H1 (cell line): ENCODE data around the gene HMGCL. TPM values are rescaled to one million over a fixed set of nuclear protein-coding genes. Genes with fewer than 3 reads are reported as not detected.

Experiments
- ATF3 ChIP-seq: IDR thresholded peaks from 2 replicates; pipeline ENCODE4 v1.6.1; 2011; ENCODE audit warnings: low read depth, mild to moderate bottlenecking, low read length; ENCODE audit not compliant: insufficient read depth
- EGR1 ChIP-seq: IDR thresholded peaks from 2 replicates; pipeline ENCODE4 v1.6.1; 2011; ENCODE audit warnings: low read depth, low read length, borderline replicate concordance
- HDAC2 ChIP-seq, 2 experiments: fragments of 300-600 bp in 1 of 2; sonication (generic) in 1 of 2; IDR thresholded peaks; 2 replicates each; pipeline ENCODE4 v1.6.1; 2011 to 2012; ENCODE audit warnings: low read depth in 2 of 2, low read length in 2 of 2, mild to moderate bottlenecking in 2 of 2, moderate library complexity in 2 of 2, borderline replicate concordance in 1 of 2, inconsistent platforms in 1 of 2
- JUN ChIP-seq: IDR thresholded peaks from 2 replicates; pipeline ENCODE4 v1.6.1; 2011; ENCODE audit warnings: low read depth, mild to moderate bottlenecking, improper control_type of control experiment, low read length
- JUND ChIP-seq: IDR thresholded peaks from 2 replicates; pipeline ENCODE4 v1.6.1; 2011; ENCODE audit warnings: mild to moderate bottlenecking, improper control_type of control experiment, low read length
- KDM4A ChIP-seq: IDR thresholded peaks from one replicate; pipeline ENCODE4 v1.7.1; 2012; ENCODE audit warnings: low read depth, mild to moderate bottlenecking, moderate library complexity, low read length, inconsistent platforms; ENCODE audit not compliant: severe bottlenecking
- MAFK ChIP-seq: IDR thresholded peaks from 2 replicates; pipeline ENCODE4 v1.6.1; 2012; ENCODE audit warnings: low read depth, mild to moderate bottlenecking, improper control_type of control experiment, low read length
- MAX ChIP-seq: IDR thresholded peaks from 2 replicates; pipeline ENCODE4 v1.6.1; 2012; ENCODE audit warnings: inconsistent platforms
- POLR2A ChIP-seq, 2 experiments: IDR thresholded peaks; 1 replicate in 1 of 2; 2 replicates in 1 of 2; pipeline ENCODE4 v1.6.1; 2011; ENCODE audit warnings: low read depth in 2 of 2, low read length in 2 of 2, mild to moderate bottlenecking in 2 of 2; ENCODE audit errors: control extremely low read depth in 1 of 2
- POLR2AphosphoS5 ChIP-seq: IDR thresholded peaks from 2 replicates; pipeline ENCODE4 v1.6.1; 2011; ENCODE audit warnings: low read depth, low read length
- POU5F1 ChIP-seq: IDR thresholded peaks from 2 replicates; pipeline ENCODE4 v1.6.1; 2011; ENCODE audit warnings: low read depth, mild to moderate bottlenecking, low read length, moderate library complexity
- RAD21 ChIP-seq, 2 experiments: IDR thresholded peaks in 1 of 2; conservative IDR thresholded peaks in 1 of 2; 2 replicates each; pipeline ENCODE4 v1.6.1; 2011; ENCODE audit warnings: low read depth in 2 of 2, low read length in 2 of 2, improper control_type of control experiment in 1 of 2, inconsistent platforms in 1 of 2, mild to moderate bottlenecking in 1 of 2, moderate library complexity in 1 of 2
- RFX5 ChIP-seq: IDR thresholded peaks from 2 replicates; pipeline ENCODE4 v1.6.1; 2011; ENCODE audit warnings: low read depth, low read length, improper control_type of control experiment, borderline replicate concordance
- RXRA ChIP-seq: IDR thresholded peaks from 2 replicates; pipeline ENCODE4 v1.6.1; 2011; ENCODE audit warnings: low read depth, mild to moderate bottlenecking, low read length, moderate library complexity; ENCODE audit not compliant: insufficient read depth
- SIRT6 ChIP-seq: IDR thresholded peaks from one replicate; pipeline ENCODE4 v1.7.1; 2012; ENCODE audit warnings: low read length, inconsistent platforms
- SP1 ChIP-seq: IDR thresholded peaks from 2 replicates; pipeline ENCODE4 v1.6.1; 2011; ENCODE audit warnings: low read depth, low read length
- SRF ChIP-seq: IDR thresholded peaks from 2 replicates; pipeline ENCODE4 v1.6.1; 2011; ENCODE audit warnings: mild to moderate bottlenecking, low read depth, low read length, moderate library complexity
- TAF1 ChIP-seq: IDR thresholded peaks from 2 replicates; pipeline ENCODE4 v1.6.1; 2011; ENCODE audit warnings: mild to moderate bottlenecking, low read depth, low read length
- TAF7 ChIP-seq: optimal IDR thresholded peaks from 2 replicates; pipeline ENCODE3; 2011; ENCODE audit warnings: low read depth, mild to moderate bottlenecking, inconsistent platforms, low read length, moderate library complexity, borderline replicate concordance
- TEAD4 ChIP-seq: IDR thresholded peaks from 2 replicates; pipeline ENCODE4 v1.6.1; 2012; ENCODE audit warnings: low read depth, low read length, inconsistent platforms, mixed read lengths
- YY1 ChIP-seq: IDR thresholded peaks from 2 replicates; pipeline ENCODE4 v1.6.1; 2011; ENCODE audit warnings: low read depth, mild to moderate bottlenecking, low read length
- polyA plus RNA-seq, 7 experiments: library from polyadenylated mRNA; depleted of rRNA in 3 of 7; stranded (reverse) in 5 of 7; unstranded in 2 of 7; fragments of >200 nt in 5 of 7; fragments of 200-250 nt in 2 of 7; gene quantifications; 1 replicate in 5 of 7; 2 replicates in 1 of 7; 4 replicates in 1 of 7; pipeline versions ENCODE4 v1.2.1 to v1.2.3, GENCODE V29; 2011 to 2013; ENCODE audit warnings: missing spikeins in 2 of 7, mixed read lengths in 2 of 7
- total RNA-seq: library from RNA; stranded (reverse); fragmentation: NEBNext Ultra II Directional; extraction: Animal tissue kit (Norgen Biotek cat#: 25700); gene quantifications from 2 replicates; pipeline ENCODE4 v1.2.1, GENCODE V29; 2021

HMGCL gene
- total and polyA plus RNA-seq, 2 of the 8 experiments (the other 6 are each of a cell fraction or from before 2014, with no cell fraction given) = 13.7 to 19.5 TPM

- TF ChIP-seq RXRA (no peak), POLR2A (IDR thresholded peaks at IDR 0.05; ENCODE audit: control extremely low read depth in 1 of 2, low read depth in 2 of 2, low read length in 2 of 2) (peak in 1 of 2 experiments; percentile 79; a peak in 2 of 3 replicates), HDAC2 (IDR thresholded peaks at IDR 0.05; ENCODE audit: borderline replicate concordance in 1 of 2, low read depth in 2 of 2, low read length in 2 of 2) (no peak), TEAD4 (no peak), SIRT6 (no peak), MAX (no peak; the same call in none of the 2 replicates), POU5F1 (no peak), JUND (no peak), TAF7 (peak; percentile 68), RFX5 (no peak), TAF1 (peak; percentile 86), KDM4A (peak; percentile 57), YY1 (no peak), POLR2AphosphoS5 (peak; percentile 91), ATF3 (peak; percentile 66; the same call in 1 of the 2 replicates), JUN (no peak), RAD21 (IDR thresholded peaks at IDR 0.05 in 1 of 2, conservative IDR thresholded peaks at IDR 0.05 in 1 of 2; ENCODE audit: low read depth in 2 of 2, low read length in 2 of 2) (no peak), EGR1 (no peak), SRF (no peak), SP1 (no peak), MAFK (no peak)
Observed at GRCh38 chr1:23777979-23778814, 47.0 kb downstream of the HMGCL start, which contains the start of gene PITHD1 (continued).
